NCI-H1417 treated with DMSO at 0.1 percent for 48 hours (cell line): ENCODE measurements around the gene TELO2.
"Not testable (repeated sequence)": the region's sequence is repeated elsewhere in the genome, so short reads cannot be mapped to it uniquely, and the experiment has no call there.

Experiments used
- DNase-seq: peaks from one replicate; lab custom pipeline; 2025; lab: John Stamatoyannopoulos, UW

Gene TELO2

GRCh38 chr16:1475552-1476114 is 17.5 kb upstream of the TELO2 start:
- DNase-seq: no peak

- DNase-seq: no peak
Measured at GRCh38 chr16:1477033-1477432, 16.1 kb upstream of the TELO2 start.

DNA sequence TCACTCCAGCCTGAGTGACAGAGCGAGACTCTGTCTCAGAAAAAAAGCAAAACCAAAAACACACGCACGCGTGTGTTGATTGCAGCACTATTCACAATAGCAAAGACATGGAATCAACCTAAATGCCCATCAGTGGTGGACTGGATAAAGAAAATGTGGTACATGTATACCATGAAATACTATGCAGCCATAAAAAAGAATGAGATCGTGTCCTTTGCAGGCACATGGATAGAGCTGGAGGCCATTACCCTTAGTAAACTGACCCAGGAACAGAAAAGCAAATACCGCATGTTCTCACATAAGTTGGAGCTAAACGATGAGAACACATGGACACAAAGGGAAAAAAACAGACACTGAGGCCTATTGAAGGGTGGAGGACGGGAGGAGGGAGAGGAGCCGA is 14.2 kb upstream of the TELO2 start:
- DNase-seq: not testable (repeated sequence)

- DNase-seq: no peak
Measured at GRCh38 chr16:1481906-1482835, 11.0 kb upstream of the TELO2 start.

DNA sequence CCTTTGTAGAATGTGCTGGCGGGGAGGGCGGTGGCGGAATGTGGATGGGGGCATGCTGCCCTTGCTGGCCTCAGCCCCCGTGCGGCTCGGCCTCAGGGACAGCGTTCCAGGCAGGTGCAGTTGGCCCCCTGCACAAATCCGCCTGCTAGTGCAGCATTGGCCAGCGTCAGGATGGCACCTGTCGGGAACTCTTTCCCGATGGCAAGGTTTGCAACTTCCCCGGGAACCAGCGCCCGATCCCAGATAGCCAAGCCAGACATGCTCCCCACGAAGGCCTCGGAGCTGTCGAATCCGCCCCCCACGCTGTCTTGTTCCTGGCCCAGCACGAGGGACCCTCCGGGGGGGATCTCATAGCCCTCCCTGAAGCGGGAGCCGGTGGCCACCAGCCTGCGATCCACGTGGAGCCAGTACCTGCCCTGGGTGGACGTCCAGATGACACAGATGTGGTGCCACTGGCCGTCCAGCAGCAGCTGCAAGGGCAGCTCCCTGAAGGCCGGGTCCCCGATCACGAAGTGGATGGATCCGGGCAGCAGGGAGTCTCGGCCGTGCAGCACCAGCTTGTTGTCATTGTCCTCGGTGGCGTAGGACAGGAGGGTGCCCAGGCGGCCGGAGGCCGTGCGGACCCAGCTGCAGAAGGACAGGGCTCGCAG is 7.2 kb upstream of the TELO2 start:
- no peak for DNase-seq

DNA sequence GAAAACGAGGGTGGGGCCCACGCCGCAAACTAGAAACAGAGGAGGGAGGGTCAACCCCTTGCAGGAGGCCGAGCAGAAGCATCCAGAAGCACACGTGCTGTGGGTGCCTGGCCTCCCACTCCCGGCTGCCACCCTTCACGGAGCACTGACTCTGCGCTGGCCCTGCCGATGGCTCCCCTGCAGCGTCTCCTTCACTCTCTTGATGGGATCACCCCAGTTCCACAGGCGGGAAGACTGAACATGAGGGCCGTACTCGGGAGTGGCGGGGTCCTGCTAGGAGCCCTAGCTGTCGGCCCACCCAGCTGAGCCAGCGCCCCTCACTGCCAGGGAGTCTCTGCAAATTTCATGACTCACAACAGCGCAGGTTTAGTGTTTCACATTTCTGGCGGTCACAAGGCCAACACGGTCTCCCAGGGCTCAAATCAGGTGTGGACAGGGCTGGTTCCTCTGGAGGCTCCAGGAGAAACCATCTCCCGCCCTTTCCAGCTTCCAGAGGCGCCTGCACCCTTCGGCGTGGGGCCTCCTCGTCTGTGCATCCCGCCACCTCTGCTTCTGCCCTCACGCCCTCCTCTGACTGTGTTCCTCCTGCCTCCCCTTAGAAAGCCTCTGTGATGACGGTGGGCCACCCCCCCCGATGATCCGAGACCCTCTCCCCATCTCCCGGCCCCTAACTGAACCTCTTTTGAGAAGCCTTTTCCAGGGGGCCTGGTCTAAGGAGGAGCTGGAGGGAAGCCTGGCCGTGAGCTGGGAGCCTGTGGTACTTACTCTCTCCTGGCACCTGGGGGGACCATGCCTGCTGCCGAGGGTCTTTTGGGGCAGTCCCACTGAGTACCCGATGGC is 6.4 kb upstream of the TELO2 start:
- no peak for DNase-seq

DNA sequence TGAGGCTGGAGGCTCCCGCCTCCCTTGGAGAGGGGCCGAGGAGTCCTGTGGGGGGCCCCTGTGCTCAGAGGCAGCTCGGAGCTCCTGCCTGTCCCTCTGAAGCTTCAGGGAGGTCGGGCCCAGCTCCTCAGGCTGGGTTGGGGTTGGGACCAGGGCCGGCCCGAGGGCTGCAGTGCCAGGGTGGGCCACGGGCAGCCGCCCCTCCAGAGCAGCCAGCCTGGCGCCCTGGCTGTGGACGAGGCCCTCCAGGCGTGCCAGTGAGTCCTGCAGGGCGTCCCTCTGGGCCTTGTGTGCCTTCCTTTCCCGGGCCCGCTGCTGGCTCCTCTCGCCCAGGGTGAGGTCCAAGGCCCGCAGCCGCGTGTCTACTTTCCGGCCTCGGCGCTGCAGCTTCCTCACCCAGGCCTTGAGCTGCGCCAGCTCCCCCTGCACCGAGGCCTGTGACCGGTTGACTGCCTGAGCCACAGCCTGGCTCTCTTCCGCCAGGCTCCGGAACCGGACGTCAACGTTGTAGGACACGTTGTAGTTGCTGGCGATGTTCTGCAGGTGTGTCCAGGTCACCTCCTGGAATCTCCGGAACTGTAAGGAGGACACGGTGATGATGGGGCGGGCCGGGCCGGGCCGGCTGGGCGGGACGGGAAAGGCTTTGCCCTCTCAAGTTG is 5.6 kb upstream of the TELO2 start:
- DNase-seq: no peak

- no peak for DNase-seq
Measured at GRCh38 chr16:1488054-1488601, 5.0 kb upstream of the TELO2 start.

- DNase-seq: no peak
Measured at GRCh38 chr16:1488619-1489018, 4.5 kb upstream of the TELO2 start, which contains the start of gene PTX4. PTX4 (minus strand) TSS chr16:1488944; CDS start chr16:1488909, 35 bp downstream.

DNA sequence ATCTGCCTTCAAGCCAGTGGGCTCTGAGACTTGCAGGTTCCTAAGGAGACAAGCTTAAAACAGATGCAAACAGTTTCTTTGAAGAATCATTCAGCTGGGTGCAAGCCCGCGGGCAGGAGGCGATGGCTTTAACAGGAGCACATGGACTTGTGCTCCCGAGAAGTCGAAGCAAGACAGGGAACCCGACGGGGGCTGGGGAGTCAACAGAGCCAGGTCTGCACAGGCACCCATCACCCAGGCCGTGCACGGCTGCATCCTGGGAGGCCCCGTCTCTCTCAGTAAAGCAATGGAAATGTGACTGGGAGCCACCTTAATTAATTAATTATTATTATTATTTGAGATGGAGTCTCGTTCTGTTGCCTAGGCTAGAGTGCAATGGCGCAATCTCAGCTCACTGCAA is 4.1 kb upstream of the TELO2 start:
- DNase-seq: no peak

GRCh38 chr16:1491327-1491726 is 1.8 kb upstream of the TELO2 start:
- DNase-seq: no peak

DNA sequence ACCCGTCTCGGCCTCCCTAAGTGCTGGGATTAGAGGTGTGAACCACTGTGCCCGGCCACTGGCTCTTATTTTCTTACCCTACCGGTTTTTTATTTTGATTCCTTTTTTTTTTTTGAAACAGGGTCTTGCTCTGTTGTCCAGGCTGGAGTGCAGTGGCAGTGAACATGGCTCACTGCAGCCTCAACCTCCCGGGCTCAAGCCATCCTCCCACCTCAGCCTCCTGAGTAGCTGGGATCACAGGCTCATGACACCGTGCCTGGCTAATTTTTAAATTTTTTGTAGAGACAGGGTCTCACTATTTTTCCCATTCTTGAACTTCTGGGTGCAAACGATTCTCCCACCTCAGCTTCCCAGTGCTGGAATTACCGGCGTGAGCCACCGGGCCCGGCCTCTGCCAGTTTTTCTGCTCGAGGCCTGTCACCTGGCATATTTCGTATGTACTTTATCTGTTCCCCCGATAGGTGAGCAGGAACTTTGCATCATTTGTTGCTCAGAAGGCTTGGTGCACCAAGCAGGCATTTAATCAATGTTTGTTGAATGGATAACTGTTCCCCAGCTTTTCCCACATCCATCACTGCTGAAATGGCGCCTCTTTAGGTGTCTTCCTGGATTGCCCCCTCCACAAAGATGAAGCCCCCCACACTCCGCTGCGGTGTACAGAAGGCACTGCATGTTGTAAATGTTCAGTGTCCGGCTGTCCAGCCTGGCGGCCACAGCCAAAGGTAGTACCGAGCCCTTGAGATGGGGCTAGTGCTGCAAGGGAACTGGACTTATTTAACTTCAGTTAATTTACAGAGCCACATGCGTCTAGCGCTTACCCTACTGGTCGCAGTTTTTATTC is 858 bp upstream of the TELO2 start:
- no peak for DNase-seq

DNA sequence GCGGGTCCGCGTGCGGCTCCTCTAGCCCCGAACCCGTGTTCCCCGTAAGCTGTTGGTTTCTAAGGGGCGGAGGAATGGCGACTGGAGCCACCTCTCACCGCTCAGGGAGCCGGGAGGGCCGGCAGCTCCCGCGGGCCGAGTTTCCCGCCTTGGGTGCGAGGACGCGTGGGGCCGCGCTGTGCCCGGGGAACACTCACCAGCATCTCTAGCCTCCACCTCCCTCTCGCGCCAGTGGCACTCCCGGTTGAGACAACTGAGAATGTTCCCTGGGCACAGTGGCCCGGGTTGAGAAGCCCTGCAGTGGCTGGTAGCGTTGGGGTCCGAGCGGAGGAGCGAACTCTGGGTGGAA is 560 bp downstream of the TELO2 start:
- DNase-seq: no peak

- DNase-seq: no peak
Measured at GRCh38 chr16:1494129-1494640, 1.0 kb downstream of the TELO2 start.

- DNase-seq: no peak
Measured at GRCh38 chr16:1494711-1495110, 1.6 kb downstream of the TELO2 start.

DNA sequence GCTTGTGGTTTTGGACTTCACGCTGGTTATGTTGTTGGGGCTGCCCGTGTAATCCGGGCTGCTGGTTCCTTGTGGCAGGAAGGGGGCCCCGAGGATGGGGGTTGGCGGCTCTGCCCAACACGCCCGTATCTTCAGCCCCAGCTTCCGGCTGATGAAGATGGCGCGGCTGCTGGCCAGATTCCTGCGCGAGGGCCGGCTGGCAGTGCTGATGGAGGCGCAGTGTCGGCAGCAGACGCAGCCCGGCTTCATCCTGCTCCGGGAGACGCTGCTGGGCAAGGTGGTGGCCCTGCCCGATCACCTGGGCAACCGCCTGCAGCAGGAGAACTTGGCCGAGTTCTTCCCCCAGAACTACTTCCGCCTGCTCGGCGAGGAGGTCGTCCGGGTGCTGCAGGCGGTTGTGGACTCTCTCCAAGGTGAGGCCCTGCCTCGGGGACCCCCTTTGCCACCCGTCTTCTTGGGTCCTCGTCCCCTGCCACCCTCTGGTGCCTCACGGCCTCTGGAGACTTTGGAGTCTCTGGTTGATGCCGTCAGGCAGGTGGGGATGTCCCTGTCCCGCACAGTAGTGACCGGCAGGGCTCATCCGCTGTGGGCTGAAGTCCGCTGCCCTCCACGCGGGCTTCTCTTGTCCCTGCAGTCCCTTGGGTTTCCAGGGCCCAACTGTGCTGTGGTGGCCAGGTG is 2.2 kb downstream of the TELO2 start:
- no peak for DNase-seq

DNA sequence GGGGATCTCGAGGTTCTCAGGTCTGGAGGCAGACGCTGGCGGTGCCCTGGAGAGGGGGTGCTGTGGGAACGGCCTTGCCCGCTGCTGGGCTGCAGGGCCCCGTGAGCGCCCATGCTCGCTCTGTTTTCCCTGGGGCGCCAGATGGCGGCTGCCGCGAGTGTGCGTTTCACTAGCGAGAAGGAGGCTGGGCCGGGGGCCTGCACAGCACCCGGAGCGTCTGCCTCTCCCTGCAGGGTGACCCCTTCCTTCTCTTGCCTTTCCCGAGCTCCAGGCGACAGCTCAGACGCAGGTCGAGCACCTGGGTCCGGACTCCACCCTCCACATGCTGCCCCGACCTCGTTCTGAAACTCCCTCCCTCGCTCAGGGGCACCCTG is 2.7 kb downstream of the TELO2 start:
- no peak for DNase-seq

DNA sequence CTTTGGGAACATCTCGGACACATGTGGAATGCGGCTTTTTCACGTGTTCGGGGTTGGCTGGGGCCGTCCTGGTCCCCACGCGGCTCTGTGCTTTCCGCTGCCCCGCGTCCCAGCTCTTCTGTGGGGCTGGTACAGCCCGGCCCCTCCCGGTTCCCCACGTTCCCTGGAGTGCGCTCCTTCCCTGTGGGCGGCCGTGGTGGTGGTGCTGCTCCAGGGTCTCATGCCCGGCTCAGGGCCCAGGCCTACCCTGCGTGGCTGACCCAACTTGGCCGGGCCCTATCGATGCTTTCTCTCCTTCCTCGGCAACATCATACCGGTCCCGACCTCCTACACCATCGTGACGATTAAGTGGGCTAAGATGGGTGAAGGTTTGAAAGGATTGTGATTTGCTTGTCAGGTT is 3.3 kb downstream of the TELO2 start:
- DNase-seq: no peak

- no peak for DNase-seq
Measured at GRCh38 chr16:1497014-1497598, 3.9 kb downstream of the TELO2 start.
